ENCODE results near the gene EZR. TPM values are rescaled to one million over a fixed set of nuclear protein-coding genes. Genes with fewer than 3 reads are reported as not detected.

Gene EZR
- 261 to 315 TPM (median 277 TPM) in 3 replicates for polyA plus RNA-seq
- 132 TPM for polyA plus RNA-seq (2011; ENCODE audit: low read depth)
- 255 and 263 TPM in 2 replicates for polyA plus RNA-seq (2011; cell fraction: cytosol; rRNA removed)
- 396 and 431 TPM in 2 replicates for polyA plus RNA-seq (2011; cell fraction: nucleus; rRNA removed)
- 252 and 297 TPM in 2 replicates for polyA plus RNA-seq (2012; ENCODE audit: low replicate concordance)
- 201 to 226 TPM (median 219 TPM) in 3 replicates for polyA minus RNA-seq
- 188 TPM for polyA minus RNA-seq (2011; cell fraction: cytosol; rRNA and poly(A)+ RNA removed)
- polyA minus RNA-seq (2011; cell fraction: nucleus; rRNA and poly(A)+ RNA removed), result 136 and 235 TPM in 2 replicates

DNA sequence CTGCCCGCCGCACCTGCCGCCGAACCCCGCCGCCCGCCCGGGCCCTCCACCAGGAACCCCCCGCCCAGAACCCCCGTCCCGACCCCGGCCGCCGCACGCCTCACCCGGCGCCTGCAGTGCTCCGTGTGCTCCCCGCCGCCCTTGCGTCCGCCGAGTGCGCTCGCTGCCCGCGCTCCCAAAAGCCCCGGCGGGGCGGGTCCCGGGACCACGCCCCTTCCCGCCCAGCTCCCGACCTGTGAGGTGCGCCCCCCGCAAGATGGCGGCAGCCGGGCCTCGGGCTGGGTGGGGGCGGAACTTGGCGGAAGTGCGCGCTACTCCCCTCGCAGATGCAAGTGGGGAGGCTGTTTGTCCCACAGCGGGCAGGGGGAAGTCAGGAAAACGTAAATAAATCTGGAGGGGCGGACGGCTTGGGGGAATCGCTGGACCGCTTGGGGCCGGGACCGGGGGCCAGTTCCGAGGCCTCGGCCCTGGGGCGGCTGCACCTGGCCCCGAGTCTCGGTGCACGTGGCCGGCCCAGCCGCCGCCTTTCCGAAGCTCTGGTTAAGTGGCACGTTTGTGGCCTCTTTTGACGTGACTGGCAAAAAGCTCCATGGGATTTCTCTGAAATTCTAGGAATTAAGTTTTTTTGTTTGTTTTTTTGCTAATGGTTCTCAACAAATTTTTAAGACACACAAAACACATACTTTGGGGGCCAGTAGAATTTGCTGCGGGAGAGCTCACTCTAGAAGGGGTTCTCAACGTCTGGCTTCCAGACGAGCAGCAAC, at the start of gene EZR:
TSS of gene EZR (minus strand) at position 156 of the 764 bp plus-strand sequence. CDS start 1,275 bp downstream, outside the sequence.
- Histone ChIP-seq H2AFZ (ENCODE audit: control insufficient read depth, low read length) (peak within 1 kb of the TSS; percentile 78), H3K79me2 (ENCODE audit: control insufficient read depth, insufficient read depth, low read length) (peaks cover 36% of the 10 kb centered on the region), H3K36me3 (ENCODE audit: control insufficient read depth in 2 of 2, extremely low read depth in 1 of 2, insufficient read depth in 2 of 2, low read length in 2 of 2) (peaks cover 5 to 22% of the 10 kb centered on the region in 2 experiments), H3K4me1 (ENCODE audit: control insufficient read depth, extremely low read depth, insufficient read depth, low read length) (peaks cover 25% of the 10 kb centered on the region), H3K9me1 (ENCODE audit: control insufficient read depth, extremely low read depth, insufficient read depth, low read length) (no peaks in the 10 kb centered on the region), H3K27me3 (ENCODE audit: control insufficient read depth, extremely low read depth, insufficient read depth, low read length) (no peaks in the 10 kb centered on the region), H3K9ac (ENCODE audit: control insufficient read depth, extremely low read depth, insufficient read depth, low read length) (peak within 1 kb of the TSS; percentile 99), H3K9me3 (ENCODE audit: control insufficient read depth, low read depth, low read length) (no peaks in the 10 kb centered on the region), H3K4me2 (ENCODE audit: control insufficient read depth, extremely low read depth, insufficient read depth, low read depth, low read length) (peak within 1 kb of the TSS; percentile 60), H4K20me1 (ENCODE audit: control insufficient read depth, extremely low read depth, insufficient read depth, low read length) (peaks cover 26% of the 10 kb centered on the region), H3K27ac (ENCODE audit: control insufficient read depth, insufficient read depth, low read length) (peak within 1 kb of the TSS; percentile 98), H3K4me3 (ENCODE audit: control insufficient read depth in 2 of 3, extremely low read depth in 1 of 3, insufficient read depth in 2 of 3, low read depth in 1 of 3, low read length in 3 of 3) (peak within 1 kb of the TSS; percentile 74 to 100 (median 87))
- no peak for TF ChIP-seq EZH2 (IDR thresholded peaks at IDR 0.05; ENCODE audit: low read length)
- TF ChIP-seq, protein P1, sequence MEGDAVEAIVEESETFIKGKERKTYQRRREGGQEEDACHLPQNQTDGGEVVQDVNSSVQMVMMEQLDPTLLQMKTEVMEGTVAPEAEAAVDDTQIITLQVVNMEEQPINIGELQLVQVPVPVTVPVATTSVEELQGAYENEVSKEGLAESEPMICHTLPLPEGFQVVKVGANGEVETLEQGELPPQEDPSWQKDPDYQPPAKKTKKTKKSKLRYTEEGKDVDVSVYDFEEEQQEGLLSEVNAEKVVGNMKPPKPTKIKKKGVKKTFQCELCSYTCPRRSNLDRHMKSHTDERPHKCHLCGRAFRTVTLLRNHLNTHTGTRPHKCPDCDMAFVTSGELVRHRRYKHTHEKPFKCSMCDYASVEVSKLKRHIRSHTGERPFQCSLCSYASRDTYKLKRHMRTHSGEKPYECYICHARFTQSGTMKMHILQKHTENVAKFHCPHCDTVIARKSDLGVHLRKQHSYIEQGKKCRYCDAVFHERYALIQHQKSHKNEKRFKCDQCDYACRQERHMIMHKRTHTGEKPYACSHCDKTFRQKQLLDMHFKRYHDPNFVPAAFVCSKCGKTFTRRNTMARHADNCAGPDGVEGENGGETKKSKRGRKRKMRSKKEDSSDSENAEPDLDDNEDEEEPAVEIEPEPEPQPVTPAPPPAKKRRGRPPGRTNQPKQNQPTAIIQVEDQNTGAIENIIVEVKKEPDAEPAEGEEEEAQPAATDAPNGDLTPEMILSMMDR (optimal IDR thresholded peaks at IDR 0.05 in 1 of 3, IDR thresholded peaks at IDR 0.05 in 1 of 3, conservative IDR thresholded peaks at IDR 0.05 in 1 of 3; ENCODE audit: extremely low read depth in 1 of 3, insufficient read depth in 2 of 3, low read length in 3 of 3), result peak in 1 of 3 experiments; percentile 28
- dilution Hi-C loops (cut with MboI; ENCODE audit: extremely low pct_ligation_motif_present, low sequenced_read_pairs), result no loop called here
- no peak for FAIRE-seq
- no peak for DNase-seq (ENCODE audit: low read depth, low spot score)

DNA sequence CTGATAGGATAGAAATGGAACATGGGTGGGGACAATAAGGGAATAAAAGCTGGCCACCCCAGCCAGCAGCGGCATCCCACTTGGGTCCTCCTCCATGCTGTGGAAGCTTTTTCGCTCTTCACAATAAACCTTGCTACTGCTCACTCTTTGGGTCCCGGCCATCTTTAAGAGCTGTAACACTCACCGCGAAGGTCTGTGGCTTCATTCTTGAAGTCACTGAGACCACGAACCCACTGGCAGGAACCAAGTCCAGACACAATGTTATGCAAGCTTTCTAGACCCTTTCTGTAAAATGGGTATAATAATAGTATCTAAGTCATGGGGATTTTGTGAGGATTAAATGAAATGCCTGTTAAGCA, 48.9 kb upstream of the EZR start:
- no peaks in the 10 kb centered on the region for H3K27me3 ChIP-seq (ENCODE audit: control insufficient read depth, extremely low read depth, insufficient read depth, low read length)
- H3K27ac ChIP-seq (ENCODE audit: control insufficient read depth, insufficient read depth, low read length), result no peak overlapping the region
- no peak for TF ChIP-seq EZH2 (IDR thresholded peaks at IDR 0.05; ENCODE audit: low read length)
- TF ChIP-seq, protein P1 (optimal IDR thresholded peaks at IDR 0.05 in 1 of 3, IDR thresholded peaks at IDR 0.05 in 1 of 3, conservative IDR thresholded peaks at IDR 0.05 in 1 of 3; ENCODE audit: extremely low read depth in 1 of 3, insufficient read depth in 2 of 3, low read length in 3 of 3), result no peak
- H3K4me1 ChIP-seq (ENCODE audit: control insufficient read depth, extremely low read depth, insufficient read depth, low read length), result peaks cover 11% of the 10 kb centered on the region
- dilution Hi-C loops (cut with MboI; ENCODE audit: extremely low pct_ligation_motif_present, low sequenced_read_pairs), result no loop called here
- H3K9ac ChIP-seq (ENCODE audit: control insufficient read depth, extremely low read depth, insufficient read depth, low read length), result no peak overlapping the region
- H3K4me2 ChIP-seq (ENCODE audit: control insufficient read depth, extremely low read depth, insufficient read depth, low read depth, low read length), result no peak overlapping the region
- no peak for FAIRE-seq
- no peaks in the 10 kb centered on the region for H3K36me3 ChIP-seq (ENCODE audit: control insufficient read depth in 2 of 2, extremely low read depth in 1 of 2, insufficient read depth in 2 of 2, low read length in 2 of 2)
- no peak overlapping the region for H2AFZ ChIP-seq (ENCODE audit: control insufficient read depth, low read length)
- no peaks in the 10 kb centered on the region for H3K9me1 ChIP-seq (ENCODE audit: control insufficient read depth, extremely low read depth, insufficient read depth, low read length)
- no peak overlapping the region for H3K4me3 ChIP-seq (ENCODE audit: control insufficient read depth in 2 of 3, extremely low read depth in 1 of 3, insufficient read depth in 2 of 3, low read depth in 1 of 3, low read length in 3 of 3)
- H4K20me1 ChIP-seq (ENCODE audit: control insufficient read depth, extremely low read depth, insufficient read depth, low read length), result no peaks in the 10 kb centered on the region
- H3K9me3 ChIP-seq (ENCODE audit: control insufficient read depth, low read depth, low read length), result no peaks in the 10 kb centered on the region
- H3K79me2 ChIP-seq (ENCODE audit: control insufficient read depth, insufficient read depth, low read length), result no peaks in the 10 kb centered on the region
- no peak for DNase-seq (ENCODE audit: low read depth, low spot score)
